AG10803 (cell line): ENCODE measurements around the gene VTI1B.

Source experiments
- DNase-seq: peaks from one replicate; pipeline ENCODE4 v3.0.0; 2010; ENCODE audit warnings: low read depth
- H3K4me3 ChIP-seq: 2 replicates; pipeline ENCODE4 v1.5.1; 2011; ENCODE audit warnings: mild to moderate bottlenecking, low read length, control low read depth
- TF ChIP-seq, protein P1 (sequence below): conservative IDR thresholded peaks from 2 replicates; pipeline ENCODE4 v1.5.1; 2011; ENCODE audit warnings: mild to moderate bottlenecking, low read length, control low read depth, inconsistent platforms

VTI1B gene

DNA sequence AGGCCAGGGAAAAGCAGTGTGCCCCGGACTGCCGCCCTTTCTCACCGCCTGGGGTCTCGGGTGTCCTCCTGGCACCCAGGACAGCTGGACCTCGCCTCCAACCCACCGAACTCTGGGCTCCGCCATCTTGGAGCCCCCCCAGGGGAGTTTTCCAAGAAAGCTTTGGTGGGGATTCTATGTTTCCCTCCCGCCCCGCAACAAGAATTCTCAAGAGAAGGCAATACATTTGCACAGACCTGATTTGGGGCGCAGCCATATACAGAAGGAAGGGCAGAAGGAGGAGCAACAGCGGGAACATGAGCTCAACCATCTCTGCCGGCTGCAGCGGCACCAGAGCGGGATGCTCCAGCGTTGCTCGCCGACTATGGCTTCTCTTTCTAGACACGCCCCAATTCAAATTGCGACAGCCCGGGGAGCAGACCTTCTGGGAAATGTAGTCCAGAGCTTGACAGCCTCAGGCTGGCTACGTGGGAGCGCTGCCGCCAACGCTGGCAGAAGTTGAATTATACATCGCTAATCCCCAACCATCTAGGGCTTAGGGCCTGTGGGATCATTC, 21.0 kb upstream of the VTI1B start, which contains the start of gene RDH11:
RDH11 (minus strand) TSS at position 371 of the 556 bp plus-strand sequence; CDS start at position 310, 61 bp downstream.
- peak; percentile 86 for DNase-seq
- peak within 1 kb of the TSS; percentile 95 for H3K4me3 ChIP-seq
- TF ChIP-seq, protein P1, sequence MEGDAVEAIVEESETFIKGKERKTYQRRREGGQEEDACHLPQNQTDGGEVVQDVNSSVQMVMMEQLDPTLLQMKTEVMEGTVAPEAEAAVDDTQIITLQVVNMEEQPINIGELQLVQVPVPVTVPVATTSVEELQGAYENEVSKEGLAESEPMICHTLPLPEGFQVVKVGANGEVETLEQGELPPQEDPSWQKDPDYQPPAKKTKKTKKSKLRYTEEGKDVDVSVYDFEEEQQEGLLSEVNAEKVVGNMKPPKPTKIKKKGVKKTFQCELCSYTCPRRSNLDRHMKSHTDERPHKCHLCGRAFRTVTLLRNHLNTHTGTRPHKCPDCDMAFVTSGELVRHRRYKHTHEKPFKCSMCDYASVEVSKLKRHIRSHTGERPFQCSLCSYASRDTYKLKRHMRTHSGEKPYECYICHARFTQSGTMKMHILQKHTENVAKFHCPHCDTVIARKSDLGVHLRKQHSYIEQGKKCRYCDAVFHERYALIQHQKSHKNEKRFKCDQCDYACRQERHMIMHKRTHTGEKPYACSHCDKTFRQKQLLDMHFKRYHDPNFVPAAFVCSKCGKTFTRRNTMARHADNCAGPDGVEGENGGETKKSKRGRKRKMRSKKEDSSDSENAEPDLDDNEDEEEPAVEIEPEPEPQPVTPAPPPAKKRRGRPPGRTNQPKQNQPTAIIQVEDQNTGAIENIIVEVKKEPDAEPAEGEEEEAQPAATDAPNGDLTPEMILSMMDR, result no peak

DNA sequence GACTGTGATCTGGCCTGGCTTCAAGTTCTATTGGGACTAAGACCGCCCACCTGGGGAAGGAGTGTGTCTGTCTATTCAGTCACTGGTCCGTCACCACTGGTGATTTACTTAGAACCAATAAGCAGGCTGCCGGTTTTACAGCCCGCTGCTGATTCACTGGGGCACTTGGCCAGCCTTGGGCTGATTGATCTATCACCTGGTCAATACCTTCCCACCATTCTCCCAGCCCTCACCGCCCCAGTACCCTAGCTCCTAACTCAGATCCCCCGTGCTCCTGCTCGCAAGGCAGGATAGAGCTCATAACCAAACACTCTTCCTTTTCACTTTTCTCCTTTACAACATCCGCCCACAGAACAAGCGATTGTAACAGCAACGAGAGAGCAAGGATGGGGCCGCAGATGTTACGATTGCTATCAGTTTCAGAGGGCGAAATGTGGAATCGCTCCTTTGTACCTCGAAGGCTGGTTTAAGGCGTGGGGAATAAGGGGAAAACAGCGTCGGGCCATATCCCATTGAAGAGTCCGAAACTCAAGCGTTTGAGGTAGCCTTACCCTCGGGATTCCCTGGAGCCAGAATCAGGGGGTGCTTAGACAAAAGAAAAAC, 20.5 kb upstream of the VTI1B start:
- TF ChIP-seq, protein P1, result no peak
- H3K4me3 ChIP-seq, result peak overlapping the region; percentile 95
- peak; percentile 77 for DNase-seq

DNA sequence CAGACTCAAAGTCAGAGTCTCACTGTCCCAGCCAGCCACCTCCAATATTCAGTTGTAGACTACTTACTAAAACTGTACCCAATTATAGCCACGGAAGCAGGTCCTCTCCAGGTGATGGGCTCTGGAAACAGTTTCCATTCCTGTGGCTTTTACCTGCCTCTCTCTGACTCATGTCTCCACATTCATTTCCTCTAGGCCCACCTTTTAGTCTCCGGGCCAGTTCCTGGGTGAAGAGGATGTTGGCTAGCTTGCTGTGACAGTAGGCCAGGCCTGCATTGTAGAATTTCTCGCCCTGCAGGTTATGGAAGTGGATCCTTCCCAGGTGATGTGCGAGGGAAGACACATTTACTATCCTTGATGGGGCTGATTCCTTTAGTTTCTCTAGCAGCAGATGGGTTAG, 15.6 kb upstream of the VTI1B start:
- TF ChIP-seq, protein P1, result no peak
- no peak overlapping the region for H3K4me3 ChIP-seq
- no peak for DNase-seq

DNA sequence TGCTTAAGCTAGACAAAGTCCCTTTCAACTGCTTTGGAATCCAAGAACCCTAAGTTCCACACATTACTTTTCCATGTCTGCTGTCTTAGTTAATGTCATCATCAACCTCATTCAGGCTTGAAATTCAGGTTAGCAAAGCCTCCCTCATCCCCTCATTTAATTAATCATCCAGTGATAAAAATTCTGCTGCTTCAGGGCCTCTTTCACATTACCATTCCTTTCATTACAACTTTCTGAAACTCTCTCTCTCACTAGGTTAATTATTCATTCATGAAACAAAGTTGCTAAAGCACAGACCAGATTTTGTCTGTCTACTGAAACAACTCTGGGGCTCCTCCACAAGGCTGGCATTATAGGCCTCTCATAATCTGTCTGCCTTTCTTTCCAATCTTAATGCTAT, 9.4 kb upstream of the VTI1B start:
- TF ChIP-seq, protein P1, result no peak
- DNase-seq, result no peak
- H3K4me3 ChIP-seq, result no peak overlapping the region

DNA sequence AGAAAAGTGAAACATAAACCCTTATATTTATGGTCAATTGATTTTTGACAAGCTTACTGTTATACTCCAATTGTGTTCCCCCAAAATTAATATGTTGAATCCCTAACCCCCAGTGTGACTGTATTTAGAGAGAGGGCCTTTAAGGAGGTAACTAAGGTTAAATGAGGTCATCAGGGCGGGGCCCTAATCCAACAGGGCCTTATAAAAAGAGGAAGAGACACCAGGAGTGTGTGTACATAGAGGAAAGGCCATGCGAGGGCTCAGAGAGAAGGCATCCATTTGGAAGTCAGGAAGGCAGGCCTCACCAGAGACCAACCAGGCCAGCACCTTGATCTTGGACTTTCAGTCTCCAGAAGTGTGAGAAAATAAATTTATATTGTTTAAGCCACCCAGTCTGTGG, 6.5 kb upstream of the VTI1B start:
- DNase-seq, result no peak
- TF ChIP-seq, protein P1, result no peak
- H3K4me3 ChIP-seq, result no peak overlapping the region

DNA sequence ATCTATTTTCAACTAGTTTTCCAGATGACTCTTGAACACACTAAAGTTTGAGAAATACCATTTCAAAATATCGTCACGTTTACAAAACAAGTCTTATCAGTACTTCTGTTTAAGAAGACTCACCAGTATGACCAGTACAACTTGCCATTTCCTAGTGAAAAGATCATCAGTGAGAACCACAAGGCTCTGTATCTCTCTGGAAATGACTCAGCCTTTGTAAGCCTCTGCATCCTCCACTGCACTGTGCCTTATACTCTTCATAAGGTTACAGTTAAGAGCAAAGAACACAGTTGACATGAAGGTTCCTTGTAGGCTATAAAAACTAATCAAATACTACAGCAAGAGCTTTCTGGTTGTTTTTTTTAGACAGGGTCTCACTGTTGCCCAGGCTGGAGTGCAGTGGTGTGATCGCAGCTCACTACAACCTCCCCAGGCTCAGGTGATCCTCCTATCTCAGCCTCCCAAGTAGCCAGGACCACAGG, 5.7 kb upstream of the VTI1B start:
- TF ChIP-seq, protein P1, result no peak
- H3K4me3 ChIP-seq, result no peak overlapping the region
- peak; percentile 68 for DNase-seq

DNA sequence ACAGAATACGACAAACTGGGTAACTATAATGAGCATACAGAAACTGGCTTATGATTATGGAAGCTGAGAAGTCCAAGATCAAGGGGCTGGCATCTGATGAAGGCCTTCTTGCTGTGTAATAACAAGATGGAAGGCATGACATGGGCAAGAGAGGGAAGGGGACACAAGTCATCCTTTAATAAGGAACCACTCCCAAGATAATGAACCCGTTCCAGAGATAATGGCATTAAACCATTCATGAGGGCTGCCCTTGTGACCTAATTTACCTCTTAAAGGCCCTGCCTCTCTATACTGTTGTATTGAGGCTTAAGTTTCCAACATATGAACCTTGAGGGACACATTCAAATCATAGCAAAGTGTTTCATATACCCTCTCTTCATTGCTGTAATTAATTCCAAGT, 4.6 kb upstream of the VTI1B start:
- DNase-seq, result no peak
- TF ChIP-seq, protein P1, result no peak
- H3K4me3 ChIP-seq, result no peak overlapping the region
